ENCODE data around the gene SIRPG. TPM values are rescaled to one million over a fixed set of nuclear protein-coding genes. Genes with fewer than 3 reads are reported as not detected.

Gene SIRPG
- total RNA-seq, 1 experiment from 2014 or later: not detected

GRCh38 chr20:1652104-1652503 is 5.5 kb downstream of the SIRPG start:
- no peaks in the 10 kb centered on the region for H4K20me1 ChIP-seq (ENCODE audit: control insufficient read depth, insufficient read depth, insufficient read length)
- no peak overlapping the region for H3K4me2 ChIP-seq (ENCODE audit: insufficient read depth, insufficient read length, low read length)
- Mint-ChIP-seq H3K4me1 (no peaks in the 10 kb centered on the region), H3K36me3 (ENCODE audit: insufficient read depth in 1 of 3, low read depth in 3 of 3) (no peaks in the 10 kb centered on the region), H3K27me3 (ENCODE audit: low read depth) (peaks cover 8% of the 10 kb centered on the region), H3K4me3 (no peak overlapping the region), H3K9me3 (no peaks in the 10 kb centered on the region), H3K27ac (no peak overlapping the region)
- no peak for TF ChIP-seq CTCF (conservative IDR thresholded peaks at IDR 0.05)
- no peaks in the 10 kb centered on the region for H3K79me1 ChIP-seq (ENCODE audit: insufficient read depth, low read depth, low read length, poor library complexity, severe bottlenecking)
- H3K79me2 ChIP-seq (ENCODE audit: insufficient read depth, low read length): no peaks in the 10 kb centered on the region
- no peak overlapping the region for H3K14ac ChIP-seq (ENCODE audit: insufficient read depth, low read length)
- H2BK20ac ChIP-seq (ENCODE audit: low read depth, low read length, poor library complexity, severe bottlenecking): no peak overlapping the region
- no peak overlapping the region for H3K27ac ChIP-seq (ENCODE audit: insufficient read length, low read depth, low read length)
- no peak overlapping the region for H2BK15ac ChIP-seq (ENCODE audit: low read depth, low read length)
- H3K23me2 ChIP-seq (ENCODE audit: insufficient read length, low read depth, low read length, poor library complexity, severe bottlenecking): no peaks in the 10 kb centered on the region
- no peak overlapping the region for H4K91ac ChIP-seq (ENCODE audit: insufficient read length, low read depth, low read length)
- no peaks in the 10 kb centered on the region for H3K4me1 ChIP-seq (ENCODE audit: insufficient read depth, low read length)
- no CpG with 5 or more reads among the region's 1 CpG for WGBS (ENCODE audit: extremely low coverage, insufficient read length, low lambda C conversion rate)
- no peak overlapping the region for H3K9ac ChIP-seq (ENCODE audit: extremely low read depth, insufficient read length, low read length)
- H2BK120ac ChIP-seq (ENCODE audit: low read depth, low read length, poor library complexity, severe bottlenecking): no peak overlapping the region
- no peak overlapping the region for H3K56ac ChIP-seq (ENCODE audit: insufficient read length, low read depth, low read length)
- no peak overlapping the region for H3K4ac ChIP-seq (ENCODE audit: low read depth, low read length)
- no peak overlapping the region for H2AK5ac ChIP-seq (ENCODE audit: insufficient read length, low read length)
- H2BK12ac ChIP-seq (ENCODE audit: insufficient read length, low read depth, low read length): no peak overlapping the region
- H2AFZ ChIP-seq (ENCODE audit: low read length): no peak overlapping the region
- H3K9me3 ChIP-seq (ENCODE audit: control insufficient read depth, low read depth, low read length): no peaks in the 10 kb centered on the region
- H3T11ph ChIP-seq (ENCODE audit: low read length): no peak overlapping the region
- no peaks in the 10 kb centered on the region for H3K27me3 ChIP-seq (ENCODE audit: insufficient read depth, low read length)
- H3K23ac ChIP-seq (ENCODE audit: insufficient read length, low read depth, low read length): no peak overlapping the region
- H2BK5ac ChIP-seq (ENCODE audit: insufficient read length, low read length): no peak overlapping the region
- no peak for DNase-seq
- H3K18ac ChIP-seq (ENCODE audit: insufficient read length, low read depth, low read length): no peak overlapping the region
- H4K8ac ChIP-seq (replicated peaks; ENCODE audit: insufficient read length, low read depth, low read length): no peak overlapping the region
- no peak overlapping the region for H4K5ac ChIP-seq (ENCODE audit: insufficient read length, low read depth, low read length)

Data from H9 (cell line).